ENCODE measurements around the gene FBXL5.
"Not testable (repeated sequence)": the region's sequence is repeated elsewhere in the genome, so short reads cannot be mapped to it uniquely, and the experiment has no call there.

The FBXL5 gene

DNA sequence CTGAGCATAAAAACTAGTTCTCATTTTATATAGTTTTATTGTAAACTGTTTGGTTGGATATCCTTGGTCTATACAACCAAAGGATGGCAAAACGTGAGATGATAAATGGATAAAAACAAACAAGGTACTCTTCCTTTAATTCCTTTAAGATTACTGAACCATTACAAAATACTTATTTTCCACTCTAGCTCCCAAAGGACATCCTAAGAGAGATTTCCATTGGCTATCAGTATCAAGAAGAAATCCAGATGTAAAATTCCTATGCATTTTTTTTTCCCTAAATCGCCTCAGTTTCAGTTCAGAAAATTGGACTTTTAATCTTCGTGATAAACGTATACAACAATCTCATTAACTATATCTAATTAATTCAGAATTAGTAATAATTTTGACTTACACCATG is 2.3 kb downstream of the FBXL5 start:
- DNase-seq (ENCODE audit: low read depth in 2 of 2, low spot score in 1 of 2) = no peak

DNA sequence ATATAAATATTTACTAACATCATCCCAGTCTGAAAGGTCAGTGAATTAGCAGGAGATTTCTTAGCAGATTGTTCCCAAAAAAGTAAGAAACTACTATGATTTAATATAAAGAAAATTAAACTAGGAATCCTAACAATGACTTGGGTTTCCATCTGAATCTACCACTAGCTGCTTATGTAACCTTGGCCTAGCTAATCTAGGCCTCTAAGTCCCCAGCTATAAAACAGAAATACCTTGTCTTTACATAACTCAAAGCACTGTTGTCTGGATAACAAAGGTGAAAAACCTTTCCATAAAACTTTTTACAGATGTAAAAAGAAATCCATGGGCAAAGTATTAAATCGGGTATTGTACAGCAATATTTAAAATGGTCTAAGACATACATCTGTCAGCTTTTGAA is 3.0 kb downstream of the FBXL5 start:
- DNase-seq (ENCODE audit: low read depth in 2 of 2, low spot score in 1 of 2) = no peak

DNA sequence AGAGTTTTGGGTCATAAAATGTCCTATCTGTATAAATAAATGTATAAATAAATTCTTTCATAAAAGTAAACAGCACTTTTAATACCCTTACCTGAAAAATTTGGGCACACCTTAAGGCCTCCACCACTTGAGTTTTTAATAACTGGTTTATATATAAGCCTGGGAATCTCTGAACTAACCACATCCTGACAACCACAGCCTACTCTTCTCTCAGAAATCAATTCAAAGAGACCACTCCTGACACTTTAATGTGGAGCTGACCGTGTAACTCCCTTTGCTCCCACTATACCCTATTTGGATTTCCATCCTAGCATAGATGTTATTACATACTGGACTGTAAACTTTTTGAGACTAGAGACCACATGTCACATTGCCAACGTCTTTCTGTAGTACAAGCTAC is 3.5 kb downstream of the FBXL5 start:
- DNase-seq (ENCODE audit: low read depth in 2 of 2, low spot score in 1 of 2) = no peak

GRCh38 chr4:15649914-15650545 is 5.1 kb downstream of the FBXL5 start:
- DNase-seq (ENCODE audit: low read depth in 2 of 2, low spot score in 1 of 2) = peak; percentile 18

DNA sequence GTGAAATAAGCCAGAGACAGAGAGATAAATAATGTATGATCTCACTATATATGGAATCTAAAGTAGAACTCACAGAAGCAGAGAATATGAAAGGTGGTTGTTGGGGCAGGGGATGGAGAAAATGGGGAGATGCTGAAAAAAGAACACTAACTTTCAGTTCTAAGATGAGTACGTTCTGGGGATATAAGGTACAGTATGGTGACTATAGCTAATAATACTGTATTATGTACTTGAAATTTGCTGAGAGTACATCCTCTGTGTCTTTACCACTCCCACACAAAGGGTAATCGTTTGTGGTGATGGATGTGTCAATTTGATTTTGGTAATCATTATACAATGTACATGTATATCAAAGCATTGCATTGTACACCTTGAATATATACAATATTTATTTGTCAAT is 6.6 kb downstream of the FBXL5 start:
- no peak for DNase-seq (ENCODE audit: low read depth in 2 of 2, low spot score in 1 of 2)

GRCh38 chr4:15638418-15638817 is 16.7 kb downstream of the FBXL5 start:
- DNase-seq (ENCODE audit: low read depth in 2 of 2, low spot score in 1 of 2) = no peak

- no peak for DNase-seq (ENCODE audit: low read depth in 2 of 2, low spot score in 1 of 2)
Measured at GRCh38 chr4:15636818-15637217, 18.3 kb downstream of the FBXL5 start.

GRCh38 chr4:15617407-15617806 is 37.8 kb downstream of the FBXL5 start:
- DNase-seq (ENCODE audit: low read depth in 2 of 2, low spot score in 1 of 2) = not testable (repeated sequence)

- DNase-seq (ENCODE audit: low read depth in 2 of 2, low spot score in 1 of 2) = not testable (repeated sequence)
Measured at GRCh38 chr4:15614891-15615290, 40.3 kb downstream of the FBXL5 start.

DNA sequence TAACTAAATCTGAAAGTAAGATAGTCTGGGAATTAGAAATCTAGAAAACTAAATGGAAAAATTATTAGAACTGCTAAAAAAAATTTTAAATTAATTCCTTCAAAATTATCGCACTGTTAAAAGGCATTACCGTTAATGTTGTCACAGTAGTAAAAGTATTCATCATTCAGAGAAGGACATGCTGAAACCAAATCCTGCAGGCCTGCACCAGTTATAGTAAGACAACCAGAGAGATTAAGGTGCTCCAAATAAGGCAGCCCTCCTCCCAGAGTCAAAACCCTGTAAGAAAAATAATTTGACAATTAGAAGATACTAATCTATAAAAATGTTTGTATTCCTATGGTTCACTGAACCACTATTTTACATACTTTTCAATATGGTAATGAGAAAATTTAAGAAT is 43.0 kb downstream of the FBXL5 start:
- no peak for DNase-seq (ENCODE audit: low read depth in 2 of 2, low spot score in 1 of 2)

DNA sequence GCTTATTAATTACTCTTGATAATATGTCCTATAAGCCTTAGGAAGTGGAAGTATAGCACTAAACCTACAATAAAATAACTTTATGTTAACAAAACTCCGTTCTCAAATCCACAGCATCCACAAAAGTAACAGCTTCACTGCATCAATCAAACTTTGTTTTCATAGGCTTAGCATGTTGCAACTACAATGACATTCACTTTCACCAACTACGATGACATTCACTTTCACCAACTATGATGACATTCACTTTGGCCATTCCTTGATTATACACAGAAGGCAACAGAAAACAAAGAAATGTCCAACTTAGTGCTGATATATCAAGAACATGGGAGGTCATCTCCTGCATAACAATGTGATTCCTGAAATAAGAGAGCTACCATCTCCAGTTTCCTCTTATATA is 44.3 kb downstream of the FBXL5 start:
- DNase-seq (ENCODE audit: low read depth in 2 of 2, low spot score in 1 of 2) = no peak

GRCh38 chr4:15605537-15605936 is 49.6 kb downstream of the FBXL5 start:
- no peak for DNase-seq (ENCODE audit: low read depth in 2 of 2, low spot score in 1 of 2)

DNA sequence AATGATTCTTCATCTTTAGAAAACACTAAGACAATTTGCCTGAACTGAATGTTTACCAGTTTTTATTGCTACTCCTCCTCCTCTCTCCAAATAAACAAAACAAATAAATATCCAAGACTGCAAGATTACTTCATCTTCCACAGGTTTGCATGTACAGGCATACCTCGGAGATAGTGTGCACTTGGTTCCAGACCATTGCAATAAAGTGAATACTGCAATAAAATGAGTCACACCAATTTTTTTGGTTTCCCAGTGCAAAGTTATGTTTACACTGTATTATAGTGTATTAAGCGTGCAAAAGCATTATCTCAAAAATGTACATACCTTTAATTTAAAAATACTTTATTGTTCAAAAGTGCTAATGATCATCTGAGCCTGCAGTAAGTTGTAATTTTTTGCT is 53.3 kb downstream of the FBXL5 start:
- DNase-seq (ENCODE audit: low read depth in 2 of 2, low spot score in 1 of 2) = no peak

DNA sequence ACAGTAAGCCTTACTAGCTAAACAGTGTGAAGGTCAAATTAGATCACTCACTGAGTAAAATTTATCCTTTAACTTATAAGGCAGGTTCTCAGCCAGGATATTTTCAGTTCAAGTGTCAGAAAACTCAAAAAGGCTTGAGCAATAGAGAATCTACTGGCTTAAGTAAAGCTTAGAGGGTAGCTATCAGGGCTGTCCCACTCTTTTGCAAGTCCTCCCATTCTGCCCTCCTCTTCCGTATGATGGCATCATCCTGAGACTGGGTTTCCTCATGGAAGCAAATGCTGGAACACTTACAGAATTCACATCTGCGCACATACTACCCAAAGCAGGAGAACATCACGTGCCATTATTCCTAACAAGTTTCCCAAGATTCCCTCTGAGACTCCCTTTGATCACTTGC is 55.0 kb downstream of the FBXL5 start:
- DNase-seq (ENCODE audit: low read depth in 2 of 2, low spot score in 1 of 2) = no peak

GRCh38 chr4:15598644-15599043 is 56.5 kb downstream of the FBXL5 start:
- DNase-seq (ENCODE audit: low read depth in 2 of 2, low spot score in 1 of 2) = no peak

- DNase-seq (ENCODE audit: low read depth in 2 of 2, low spot score in 1 of 2) = no peak
Measured at GRCh38 chr4:15592799-15593198, 62.4 kb downstream of the FBXL5 start.

DNA sequence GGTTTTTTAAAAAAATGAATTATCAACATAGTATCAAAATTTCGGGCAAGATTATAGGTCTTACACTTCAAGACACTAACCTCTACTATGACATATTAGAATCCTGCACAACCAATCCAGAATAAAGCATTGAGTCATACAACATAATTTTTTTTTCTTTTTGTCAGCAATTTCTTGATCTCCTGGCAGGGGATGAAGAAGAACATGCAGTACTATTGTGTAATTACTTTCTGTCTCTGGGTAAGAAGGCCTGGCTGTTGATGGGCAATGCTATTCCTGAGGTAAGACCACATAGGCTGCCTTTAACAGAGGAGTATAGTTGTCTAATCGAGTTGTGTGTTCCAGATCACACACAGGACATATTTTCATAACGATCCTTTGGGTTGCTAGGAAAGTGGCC is 67.5 kb downstream of the FBXL5 start:
- no peak for DNase-seq (ENCODE audit: low read depth in 2 of 2, low spot score in 1 of 2)

- DNase-seq (ENCODE audit: low read depth in 2 of 2, low spot score in 1 of 2) = no peak
Measured at GRCh38 chr4:15586066-15586465, 69.1 kb downstream of the FBXL5 start.

GRCh38 chr4:15585331-15585730 is 69.8 kb downstream of the FBXL5 start:
- DNase-seq (ENCODE audit: low read depth in 2 of 2, low spot score in 1 of 2) = no peak

DNA sequence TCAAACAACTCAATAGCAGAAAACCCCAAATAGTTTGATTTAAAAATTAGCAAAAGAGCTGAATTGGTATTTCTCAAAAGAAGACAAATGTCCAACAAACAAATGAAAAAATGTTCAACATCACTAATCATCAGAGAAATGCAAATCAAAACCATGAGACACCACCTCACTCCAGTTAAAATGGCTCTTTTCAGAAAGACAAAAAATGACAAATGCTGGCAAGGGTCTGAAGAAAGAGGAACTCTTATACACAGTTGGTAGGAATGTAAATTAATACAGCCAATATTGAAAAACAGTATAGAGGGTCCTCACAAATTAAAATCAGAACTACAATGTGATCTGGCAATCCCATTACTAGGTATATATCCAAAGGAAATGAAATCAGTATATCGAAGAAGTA is 70.4 kb downstream of the FBXL5 start:
- no peak for DNase-seq (ENCODE audit: low read depth in 2 of 2, low spot score in 1 of 2)

DNA sequence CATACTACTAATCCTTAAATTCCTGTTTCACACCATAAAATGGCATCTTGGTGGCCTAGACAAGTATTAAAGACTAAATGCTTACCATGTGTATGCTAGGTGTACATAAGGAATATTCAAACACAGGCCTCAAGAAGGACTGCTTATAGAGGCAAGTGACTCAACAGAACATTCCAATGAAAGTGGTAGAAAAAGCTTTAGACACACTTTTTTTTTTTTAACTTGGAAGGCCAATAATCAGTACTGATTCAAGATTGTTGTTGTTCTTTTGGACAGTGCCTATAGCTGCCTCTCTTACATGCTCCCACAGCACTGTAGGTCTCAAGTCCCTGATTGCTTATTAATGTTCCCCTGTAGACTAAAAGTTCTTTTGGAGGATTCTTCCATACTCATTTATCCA is 77.6 kb downstream of the FBXL5 start:
- no peak for DNase-seq (ENCODE audit: low read depth in 2 of 2, low spot score in 1 of 2)

GRCh38 chr4:15575966-15576365 is 79.2 kb downstream of the FBXL5 start:
- DNase-seq (ENCODE audit: low read depth in 2 of 2, low spot score in 1 of 2) = no peak

GRCh38 chr4:15569746-15570145 is 85.4 kb downstream of the FBXL5 start:
- no peak for DNase-seq (ENCODE audit: low read depth in 2 of 2, low spot score in 1 of 2)

DNA sequence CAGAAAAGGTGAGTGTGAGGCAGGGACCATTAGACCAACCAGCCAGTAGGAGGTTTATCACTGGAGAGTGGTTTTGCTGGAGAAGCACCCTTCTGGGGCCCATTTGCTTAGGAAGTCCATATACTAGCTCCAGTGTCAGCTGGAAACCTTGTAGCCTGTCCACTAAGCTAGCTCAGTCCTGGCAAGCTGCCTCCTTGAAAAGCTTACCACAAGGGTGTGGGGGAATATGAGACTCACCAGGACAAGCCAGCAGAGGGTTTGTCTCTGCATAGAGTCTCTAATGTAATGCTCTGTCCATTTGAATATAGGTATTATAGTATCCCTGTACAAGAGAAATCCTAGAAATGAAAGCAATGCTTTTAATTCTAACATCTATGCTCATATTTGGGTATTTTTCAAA is 86.3 kb downstream of the FBXL5 start:
- DNase-seq (ENCODE audit: low read depth in 2 of 2, low spot score in 1 of 2) = no peak

Measured in stimulated activated CD8-positive, alpha-beta memory T cell treated with anti-CD3 and anti-CD28 coated beads, Interleukin-4, amount 100 ng/mL, for 4 hours (primary cell).